Ishikawa (cell line): ENCODE measurements around the gene CBR1.

Experiments used
- CEBPB ChIP-seq: IDR thresholded peaks from 2 replicates; pipeline ENCODE4 v1.6.1; 2012
- CREB1 ChIP-seq: IDR thresholded peaks from 2 replicates; pipeline ENCODE4 v1.6.1; 2012; ENCODE audit warnings: low read depth
- EGR1 ChIP-seq: IDR thresholded peaks from 2 replicates; pipeline ENCODE4 v1.6.1; 2012
- EP300 ChIP-seq: IDR thresholded peaks from 2 replicates; pipeline ENCODE4 v1.6.1; 2012; ENCODE audit warnings: borderline replicate concordance
- FOXM1 ChIP-seq: IDR thresholded peaks from 2 replicates; pipeline ENCODE4 v1.6.1; 2012; ENCODE audit warnings: low read depth, borderline replicate concordance
- MAX ChIP-seq: IDR thresholded peaks from 2 replicates; pipeline ENCODE4 v1.6.1; 2012
- NFIC ChIP-seq: IDR thresholded peaks from 2 replicates; pipeline ENCODE4 v1.6.1; 2012
- RAD21 ChIP-seq: IDR thresholded peaks from 2 replicates; pipeline ENCODE4 v1.6.1; 2012; ENCODE audit warnings: low read depth
- REST ChIP-seq: IDR thresholded peaks from 2 replicates; pipeline ENCODE4 v1.6.1; 2012; ENCODE audit warnings: low read depth, mild to moderate bottlenecking
- TAF1 ChIP-seq: IDR thresholded peaks from 2 replicates; pipeline ENCODE4 v1.6.1; 2012; ENCODE audit warnings: low read depth, mild to moderate bottlenecking
- TCF12 ChIP-seq: IDR thresholded peaks from 2 replicates; pipeline ENCODE4 v1.6.1; 2012; ENCODE audit warnings: low read depth
- TEAD4 ChIP-seq: IDR thresholded peaks from 2 replicates; pipeline ENCODE4 v1.6.1; 2012
- YY1 ChIP-seq: IDR thresholded peaks from 2 replicates; pipeline ENCODE4 v1.6.1; 2012; ENCODE audit warnings: low read depth
- ZBTB7A ChIP-seq: IDR thresholded peaks from 2 replicates; pipeline ENCODE4 v1.6.1; 2012; ENCODE audit warnings: low read depth
- TF ChIP-seq, protein P1 (sequence below): IDR thresholded peaks from 2 replicates; pipeline ENCODE4 v1.6.1; 2012

Gene CBR1

DNA sequence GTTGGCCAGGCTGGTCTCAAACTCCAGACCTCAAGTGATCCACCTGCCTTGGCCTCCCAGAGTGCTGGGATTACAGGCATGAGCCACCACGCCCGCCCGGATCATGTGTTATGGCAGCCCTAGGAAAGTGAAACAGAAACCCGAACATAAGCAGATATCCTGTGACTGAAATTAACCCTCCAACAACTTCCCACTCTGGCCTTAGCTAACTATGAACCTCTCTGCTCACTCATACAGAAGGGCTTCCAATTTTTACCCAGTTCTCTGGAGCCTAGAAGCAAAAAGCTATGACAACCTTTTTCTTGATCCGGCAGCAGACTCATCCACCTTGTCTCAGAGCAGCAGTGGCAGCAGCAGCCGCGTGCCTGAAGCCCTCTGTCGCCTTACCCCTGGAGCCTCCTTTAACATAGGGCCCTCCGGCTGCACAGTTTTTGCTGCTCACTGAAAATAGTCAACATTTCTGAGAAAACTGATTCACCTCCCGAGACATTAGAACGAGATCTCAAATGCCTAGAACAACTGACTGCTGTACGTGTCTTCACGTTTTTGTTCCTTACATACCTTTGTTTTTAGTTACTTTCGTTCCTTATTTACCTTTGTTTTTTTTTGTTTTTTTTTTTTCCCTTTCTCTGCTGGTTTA, 9.3 kb downstream of the CBR1 start:
- no peak for TF ChIP-seq CREB1
- TF ChIP-seq TCF12 = no peak
- no peak for TF ChIP-seq REST
- TF ChIP-seq EGR1 = no peak
- TF ChIP-seq ZBTB7A = no peak
- no peak for TF ChIP-seq TEAD4
- no peak for TF ChIP-seq CEBPB
- no peak for TF ChIP-seq EP300
- TF ChIP-seq NFIC = no peak
- no peak for TF ChIP-seq TAF1
- no peak for TF ChIP-seq RAD21

GRCh38 chr21:36079671-36080070, 9.8 kb downstream of the CBR1 start:
- no peak for TF ChIP-seq CEBPB
- TF ChIP-seq TCF12 = no peak
- TF ChIP-seq TAF1 = no peak
- no peak for TF ChIP-seq TEAD4
- no peak for TF ChIP-seq FOXM1
- TF ChIP-seq, protein P1, sequence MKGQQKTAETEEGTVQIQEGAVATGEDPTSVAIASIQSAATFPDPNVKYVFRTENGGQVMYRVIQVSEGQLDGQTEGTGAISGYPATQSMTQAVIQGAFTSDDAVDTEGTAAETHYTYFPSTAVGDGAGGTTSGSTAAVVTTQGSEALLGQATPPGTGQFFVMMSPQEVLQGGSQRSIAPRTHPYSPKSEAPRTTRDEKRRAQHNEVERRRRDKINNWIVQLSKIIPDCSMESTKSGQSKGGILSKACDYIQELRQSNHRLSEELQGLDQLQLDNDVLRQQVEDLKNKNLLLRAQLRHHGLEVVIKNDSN = no peak
- TF ChIP-seq CREB1 = no peak
- no peak for TF ChIP-seq ZBTB7A
- TF ChIP-seq RAD21 = no peak
- no peak for TF ChIP-seq MAX
- no peak for TF ChIP-seq YY1
- no peak for TF ChIP-seq EP300
- no peak for TF ChIP-seq REST
- TF ChIP-seq EGR1 = no peak

DNA sequence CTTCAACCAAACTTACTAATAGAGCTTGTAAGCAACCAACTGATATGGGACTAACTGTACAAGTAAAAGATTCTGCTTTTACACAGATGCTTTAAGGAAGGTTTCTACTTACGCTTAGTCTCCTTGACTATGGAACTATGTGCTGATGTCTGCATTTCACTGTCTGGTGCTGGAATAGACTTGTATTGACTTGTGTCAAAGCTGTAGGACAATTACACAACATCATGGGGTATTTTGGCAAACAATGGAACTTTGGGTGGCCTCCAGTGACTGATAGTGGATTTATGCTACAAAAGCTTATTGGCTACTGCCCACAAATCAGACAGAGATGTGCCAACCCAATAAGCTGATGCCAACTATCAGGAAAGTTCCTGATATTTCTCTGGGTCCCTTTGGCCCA, 10.6 kb downstream of the CBR1 start:
- no peak for TF ChIP-seq FOXM1
- no peak for TF ChIP-seq RAD21
- TF ChIP-seq EP300 = no peak
- TF ChIP-seq CREB1 = no peak
- TF ChIP-seq ZBTB7A = no peak
- TF ChIP-seq EGR1 = no peak
- TF ChIP-seq, protein P1 = no peak

DNA sequence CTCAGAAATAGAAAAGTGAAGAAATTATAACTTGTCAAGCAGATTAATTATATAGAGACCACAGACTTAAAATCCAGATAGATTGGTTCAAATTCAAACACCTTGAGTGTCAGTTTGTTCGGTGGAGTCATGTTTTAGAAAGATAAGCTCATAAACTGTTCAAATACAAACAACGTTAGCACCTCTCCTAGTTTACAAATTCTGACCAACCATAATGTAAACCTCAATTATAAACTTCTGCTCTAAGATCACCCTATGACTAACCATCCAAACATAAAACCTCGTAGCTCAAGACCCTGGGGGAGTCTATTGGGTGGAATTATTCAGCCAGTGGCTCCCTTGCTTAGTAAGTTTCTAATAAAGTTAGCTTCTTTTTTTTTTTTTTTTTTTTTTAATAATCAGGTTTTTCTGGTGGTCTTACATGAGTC, 12.4 kb downstream of the CBR1 start:
- TF ChIP-seq YY1 = no peak

DNA sequence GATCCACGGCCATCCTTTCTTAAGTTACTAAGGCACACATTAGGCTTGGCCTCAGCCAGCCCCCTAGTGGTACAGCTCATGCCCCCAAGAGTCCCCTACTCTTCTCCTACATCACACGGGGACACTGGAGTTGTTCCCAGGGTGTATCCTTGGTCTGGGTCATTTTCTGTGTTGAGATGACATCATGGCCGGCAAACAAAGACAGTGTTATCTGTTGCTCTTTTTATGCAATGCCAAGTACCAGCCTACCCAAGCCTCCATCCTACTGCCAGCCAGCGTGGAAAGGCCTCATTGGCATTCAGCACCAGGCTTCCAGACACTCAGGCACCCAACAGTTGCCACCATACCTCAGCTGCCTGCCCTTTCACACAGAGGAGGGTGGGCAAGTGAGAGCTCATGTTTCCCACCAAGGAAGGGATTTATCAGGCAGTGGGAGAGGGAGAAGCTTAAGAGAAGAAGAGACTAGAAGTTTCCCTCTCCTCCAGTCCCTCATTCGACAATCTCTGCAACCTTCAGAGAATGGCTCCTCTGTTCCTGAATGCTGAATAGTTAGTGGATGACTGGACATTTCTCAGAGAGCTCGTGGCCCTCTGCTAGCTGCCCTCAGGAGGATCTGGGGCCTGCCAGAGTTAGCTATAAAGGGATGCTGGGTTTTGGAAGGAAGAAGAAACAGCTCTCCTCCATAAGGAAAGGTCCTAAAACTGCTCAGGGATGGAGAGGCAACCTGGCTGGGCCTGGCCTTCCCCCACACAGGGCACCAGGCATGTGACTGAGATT, 17.7 kb downstream of the CBR1 start:
- TF ChIP-seq CEBPB = no peak
- TF ChIP-seq TCF12 = no peak
- TF ChIP-seq, protein P1 = no peak
- no peak for TF ChIP-seq EP300
- no peak for TF ChIP-seq TEAD4
- no peak for TF ChIP-seq FOXM1
- TF ChIP-seq REST = no peak
- TF ChIP-seq MAX = no peak
- TF ChIP-seq NFIC = no peak
- no peak for TF ChIP-seq RAD21
- TF ChIP-seq EGR1 = no peak
- no peak for TF ChIP-seq ZBTB7A
- no peak for TF ChIP-seq TAF1
- TF ChIP-seq CREB1 = no peak
